Keratinocyte (primary cell): ENCODE measurements around the gene NHSL1. TPM values are rescaled to one million over a fixed set of nuclear protein-coding genes. Genes with fewer than 3 reads are reported as not detected.

Source experiments
- DNase-seq: peaks from one replicate; pipeline ENCODE4 v3.0.0-alpha.2; 2011; ENCODE audit warnings: low read depth, missing footprints, low spot score
- FAIRE-seq: peaks from 2 replicates; lab custom pipeline; 2011; peaks lifted over from hg19 to GRCh38; lab: Jason Lieb, UNC
- H2AFZ ChIP-seq: 2 replicates; pipeline ENCODE4 v1.6.0; 2012; ENCODE audit warnings: low read length, control low read depth, inconsistent platforms; ENCODE audit not compliant: control insufficient read depth
- H3K27ac ChIP-seq: 2 replicates; pipeline ENCODE4 v1.5.1; 2011; ENCODE audit warnings: low read length; ENCODE audit not compliant: control insufficient read depth, insufficient read depth
- H3K27me3 ChIP-seq: 3 replicates; pipeline ENCODE4 v1.6.0; 2011; ENCODE audit warnings: low read length; ENCODE audit not compliant: control insufficient read depth, insufficient read depth; ENCODE audit errors: extremely low read depth
- H3K36me3 ChIP-seq, 2 experiments: 2 replicates in 1 of 2; 3 replicates in 1 of 2; pipeline ENCODE4 v1.5.1; 2011; ENCODE audit warnings: low read length in 2 of 2, mild to moderate bottlenecking in 1 of 2; ENCODE audit not compliant: control insufficient read depth in 2 of 2, insufficient read depth in 2 of 2; ENCODE audit errors: extremely low read depth in 1 of 2
- H3K4me1 ChIP-seq: 3 replicates; pipeline ENCODE4 v1.5.1; 2011; ENCODE audit warnings: low read length; ENCODE audit not compliant: control insufficient read depth, insufficient read depth; ENCODE audit errors: extremely low read depth
- H3K4me2 ChIP-seq: 3 replicates; pipeline ENCODE4 v1.6.0; 2011; ENCODE audit warnings: low read depth, low read length; ENCODE audit not compliant: control insufficient read depth, insufficient read depth; ENCODE audit errors: extremely low read depth
- H3K4me3 ChIP-seq, 3 experiments: fragments of 200-600 bp in 1 of 3; sonication (generic) in 1 of 3; 2 replicates in 2 of 3; 3 replicates in 1 of 3; pipeline ENCODE4 v1.5.1; 2011 to 2016; ENCODE audit warnings: low read length in 3 of 3, mild to moderate bottlenecking in 3 of 3, control low read depth in 2 of 3, inconsistent platforms in 1 of 3, low read depth in 1 of 3, mixed read lengths in 1 of 3, mixed run types in 1 of 3, moderate library complexity in 1 of 3; ENCODE audit not compliant: control insufficient read depth in 2 of 3, insufficient read depth in 2 of 3; ENCODE audit errors: extremely low read depth in 1 of 3
- H3K79me2 ChIP-seq: 2 replicates; pipeline ENCODE4 v1.6.0; 2012; ENCODE audit warnings: low read length; ENCODE audit not compliant: control insufficient read depth, insufficient read depth
- H3K9ac ChIP-seq: 3 replicates; pipeline ENCODE4 v1.6.0; 2011; ENCODE audit warnings: low read length; ENCODE audit not compliant: control insufficient read depth, insufficient read depth; ENCODE audit errors: extremely low read depth
- H3K9me1 ChIP-seq: 3 replicates; pipeline ENCODE4 v1.6.0; 2011; ENCODE audit warnings: low read length; ENCODE audit not compliant: control insufficient read depth, insufficient read depth; ENCODE audit errors: extremely low read depth
- H3K9me3 ChIP-seq: 2 replicates; pipeline ENCODE4 v1.5.1; 2012; ENCODE audit warnings: low read depth, low read length; ENCODE audit not compliant: control insufficient read depth
- H4K20me1 ChIP-seq: 3 replicates; pipeline ENCODE4 v1.6.0; 2011; ENCODE audit warnings: low read length; ENCODE audit not compliant: control insufficient read depth, insufficient read depth; ENCODE audit errors: extremely low read depth
- CTCF ChIP-seq, 3 experiments: IDR thresholded peaks in 1 of 3; conservative IDR thresholded peaks in 1 of 3; optimal IDR thresholded peaks in 1 of 3; 2 replicates in 2 of 3; 3 replicates in 1 of 3; pipeline versions ENCODE3 to v1.5.1; 2011; ENCODE audit warnings: low read length in 3 of 3, mild to moderate bottlenecking in 3 of 3, moderate library complexity in 2 of 3, control low read depth in 1 of 3, inconsistent platforms in 1 of 3; ENCODE audit not compliant: insufficient read depth in 2 of 3; ENCODE audit errors: extremely low read depth in 1 of 3
- EZH2 ChIP-seq: IDR thresholded peaks from one replicate; pipeline ENCODE4 v1.6.1; 2012; ENCODE audit warnings: inconsistent platforms, mild to moderate bottlenecking, low read length, moderate library complexity
- dilution Hi-C: fragments of 300-500 bp; cut with MboI; formaldehyde crosslinking; loops from one replicate; pipeline ENCODE4 v1.7.0; 2020; ENCODE audit warnings: low sequenced_read_pairs; ENCODE audit not compliant: extremely low pct_ligation_motif_present
- polyA plus RNA-seq, 5 experiments: library from polyadenylated mRNA; depleted of rRNA in 3 of 5; stranded (reverse) in 3 of 5; stranded (forward) in 1 of 5; unstranded in 1 of 5; fragments of >200 nt; gene quantifications; 1 replicate in 1 of 5; 2 replicates in 3 of 5; 3 replicates in 1 of 5; pipeline versions ENCODE4 v1.2.1 to v1.2.3, GENCODE V29; 2011 to 2012; ENCODE audit warnings: missing spikeins in 2 of 5, low read depth in 1 of 5, low replicate concordance in 1 of 5

NHSL1 gene
- polyA plus RNA-seq, 1 donor (not counting 4 experiments of a cell fraction or from before 2014, with no cell fraction given): 11.8 TPM

- DNase-seq (no peak), FAIRE-seq (no peak)
- H3K79me2 ChIP-seq: peaks cover 11% of the 10 kb centered on the region
- H2AFZ ChIP-seq: no peak overlapping the region
- TF ChIP-seq EZH2: no peak
- TF ChIP-seq CTCF (optimal IDR thresholded peaks at IDR 0.05 in 1 of 3, IDR thresholded peaks at IDR 0.05 in 1 of 3, conservative IDR thresholded peaks at IDR 0.05 in 1 of 3; ENCODE audit: extremely low read depth in 1 of 3, insufficient read depth in 2 of 3, low read length in 3 of 3): no peak
- H3K27me3 ChIP-seq: no peaks in the 10 kb centered on the region
- no peaks in the 10 kb centered on the region for H3K9me3 ChIP-seq
- H3K4me1 ChIP-seq: peaks cover 24% of the 10 kb centered on the region
- no peaks in the 10 kb centered on the region for H3K36me3 ChIP-seq
- H3K9me1 ChIP-seq: no peaks in the 10 kb centered on the region
- no peak overlapping the region for H3K9ac ChIP-seq
- no peaks in the 10 kb centered on the region for H4K20me1 ChIP-seq
- H3K4me3 ChIP-seq: no peak overlapping the region
- dilution Hi-C loops: no loop called here
- H3K4me2 ChIP-seq: no peak overlapping the region
- no peak overlapping the region for H3K27ac ChIP-seq
These were observed 48.3 kb downstream of the NHSL1 start for GRCh38 chr6:138451043-138451442.

- FAIRE-seq: no peak
- dilution Hi-C loops: no loop called here
These were observed 48.8 kb downstream of the NHSL1 start for GRCh38 chr6:138450445-138450844.

GRCh38 chr6:138446821-138447220 is 52.5 kb downstream of the NHSL1 start:
- no peak for FAIRE-seq

More at GRCh38 chr6:138450445-138450844, 48.8 kb downstream of the NHSL1 start:
- Histone ChIP-seq H4K20me1 (no peaks in the 10 kb centered on the region), H3K9me3 (no peaks in the 10 kb centered on the region), H3K36me3 (no peaks in the 10 kb centered on the region), H3K9me1 (no peaks in the 10 kb centered on the region), H3K9ac (no peak overlapping the region), H3K4me3 (no peak overlapping the region), H3K79me2 (peaks cover 11% of the 10 kb centered on the region), H3K27me3 (no peaks in the 10 kb centered on the region), H2AFZ (no peak overlapping the region), H3K27ac (no peak overlapping the region), H3K4me2 (no peak overlapping the region), H3K4me1 (peaks cover 20% of the 10 kb centered on the region)
- TF ChIP-seq EZH2: no peak
- DNase-seq: no peak

More at GRCh38 chr6:138446821-138447220, 52.5 kb downstream of the NHSL1 start:
- H4K20me1 ChIP-seq: no peaks in the 10 kb centered on the region
- H3K27ac ChIP-seq: no peak overlapping the region
- TF ChIP-seq EZH2: no peak
- no peak for TF ChIP-seq CTCF (optimal IDR thresholded peaks at IDR 0.05 in 1 of 3, IDR thresholded peaks at IDR 0.05 in 1 of 3, conservative IDR thresholded peaks at IDR 0.05 in 1 of 3; ENCODE audit: extremely low read depth in 1 of 3, insufficient read depth in 2 of 3, low read length in 3 of 3)
- H3K36me3 ChIP-seq: peaks cover 0 to 2% of the 10 kb centered on the region in 2 experiments
- no peak for DNase-seq
- dilution Hi-C loops: no loop called here
- peaks cover 8% of the 10 kb centered on the region for H3K79me2 ChIP-seq
- H3K9ac ChIP-seq: no peak overlapping the region
- H3K9me3 ChIP-seq: no peaks in the 10 kb centered on the region
- no peak overlapping the region for H3K4me2 ChIP-seq
- no peak overlapping the region for H3K4me3 ChIP-seq
- H3K4me1 ChIP-seq: peaks cover 5% of the 10 kb centered on the region
- H3K27me3 ChIP-seq: no peaks in the 10 kb centered on the region
- H3K9me1 ChIP-seq: no peaks in the 10 kb centered on the region
- H2AFZ ChIP-seq: no peak overlapping the region
